Osteocyte (in vitro differentiated cells): ENCODE data around the gene STIMATE. TPM values are rescaled to one million over a fixed set of nuclear protein-coding genes. Genes with fewer than 3 reads are reported as not detected.

ENCODE experiments used
- DNase-seq: peaks from one replicate; pipeline ENCODE4 v3.0.0; 2021; ENCODE audit warnings: mixed read lengths; ENCODE audit not compliant: unreplicated experiment; ENCODE audit errors: extremely low spot score
- H3K27ac Mint-ChIP-seq: one replicate; pipeline ENCODE4 v1.8.0; 2021; ENCODE audit warnings: mild to moderate bottlenecking, mixed read lengths; ENCODE audit not compliant: unreplicated experiment
- H3K27me3 Mint-ChIP-seq: one replicate; pipeline ENCODE4 v1.8.0; 2021; ENCODE audit warnings: mixed read lengths; ENCODE audit not compliant: unreplicated experiment
- H3K36me3 Mint-ChIP-seq: one replicate; pipeline ENCODE4 v1.8.0; 2021; ENCODE audit warnings: mixed read lengths; ENCODE audit not compliant: unreplicated experiment
- H3K4me1 Mint-ChIP-seq: one replicate; pipeline ENCODE4 v1.8.0; 2021; ENCODE audit warnings: mixed read lengths; ENCODE audit not compliant: unreplicated experiment
- H3K4me3 Mint-ChIP-seq: one replicate; pipeline ENCODE4 v1.8.0; 2021; ENCODE audit warnings: mild to moderate bottlenecking, moderate library complexity, mixed read lengths; ENCODE audit not compliant: unreplicated experiment
- H3K9me3 Mint-ChIP-seq: one replicate; pipeline ENCODE4 v1.8.0; 2021; ENCODE audit warnings: mixed read lengths; ENCODE audit not compliant: unreplicated experiment
- CTCF ChIP-seq: fragments of 200-600 bp; sonication (generic); IDR thresholded peaks from 2 replicates; pipeline ENCODE4 v1.5.0; 2021; ENCODE audit warnings: antibody characterized with exemption, mild to moderate bottlenecking, moderate library complexity
- total RNA-seq: library from RNA; stranded (reverse); gene quantifications from 2 replicates; pipeline ENCODE4 v1.2.1, GENCODE V29; 2021

The STIMATE gene
- total RNA-seq, 1 donor from 2014 or later = 25.3 TPM

- no peaks in the 10 kb centered on the region for H3K9me3 Mint-ChIP-seq
- DNase-seq = no peak
- H3K4me3 Mint-ChIP-seq = no peak overlapping the region
- TF ChIP-seq CTCF = no peak
- H3K36me3 Mint-ChIP-seq = no peaks in the 10 kb centered on the region
- H3K27ac Mint-ChIP-seq = no peak overlapping the region
- peaks cover 10% of the 10 kb centered on the region for H3K4me1 Mint-ChIP-seq
- H3K27me3 Mint-ChIP-seq = no peaks in the 10 kb centered on the region
Measured at GRCh38 chr3:52790337-52790736, 107.0 kb downstream of the STIMATE start.

- Mint-ChIP-seq H3K9me3 (no peaks in the 10 kb centered on the region), H3K27me3 (no peaks in the 10 kb centered on the region), H3K27ac (no peak overlapping the region), H3K4me3 (no peak overlapping the region), H3K36me3 (no peaks in the 10 kb centered on the region), H3K4me1 (peaks cover 8% of the 10 kb centered on the region)
- DNase-seq = no peak
- no peak for TF ChIP-seq CTCF
Measured at GRCh38 chr3:52789746-52790040, 107.7 kb downstream of the STIMATE start.

GRCh38 chr3:52788890-52789745 lies 108.2 kb downstream of the STIMATE start:
- no peak for TF ChIP-seq CTCF

DNA sequence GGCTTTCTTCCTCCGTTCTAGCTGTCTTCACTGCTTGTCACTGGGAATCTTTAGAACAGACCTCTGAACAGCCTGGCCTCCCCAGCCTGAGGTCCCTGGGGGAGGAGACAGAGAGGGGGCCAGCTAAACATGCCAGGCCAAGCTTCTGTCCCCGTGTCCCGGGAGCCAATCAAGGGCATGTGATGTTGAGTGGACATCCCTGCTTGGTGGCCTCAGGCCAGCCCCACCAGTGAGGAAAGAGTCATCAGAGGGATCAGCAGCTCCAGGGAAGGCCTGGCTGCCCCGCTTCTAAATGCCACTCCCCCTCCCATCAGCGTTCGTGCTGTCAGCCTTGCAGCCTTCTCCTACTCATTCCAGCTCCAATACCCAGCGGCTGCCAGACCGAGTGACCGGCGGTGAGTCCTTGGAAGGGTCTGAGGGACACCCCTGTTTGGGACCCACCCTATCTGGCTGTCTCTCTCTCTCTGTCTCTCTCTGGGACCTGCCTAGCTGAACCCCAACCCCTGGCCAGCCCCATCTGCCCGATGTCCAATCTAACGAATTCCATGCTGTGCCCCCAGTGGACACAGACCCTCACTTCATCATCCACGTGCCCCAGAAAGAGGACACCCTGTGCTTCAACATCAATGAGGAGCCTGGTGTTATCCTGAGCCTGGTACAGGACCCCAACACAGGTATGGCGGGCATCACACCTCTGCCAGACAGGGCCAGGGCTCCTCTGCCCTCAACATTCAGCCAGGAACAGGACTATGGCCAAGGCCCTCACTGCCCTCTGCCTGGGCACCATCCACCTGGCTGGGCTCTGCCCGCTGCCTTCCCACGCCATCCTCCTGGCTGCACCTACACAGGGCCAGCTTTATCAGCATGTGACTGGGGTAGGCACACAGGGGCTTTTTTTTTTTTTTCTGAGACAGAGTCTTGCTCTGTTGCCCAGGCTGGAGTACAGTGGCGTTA lies 109.4 kb downstream of the STIMATE start:
- H3K4me1 Mint-ChIP-seq = no peaks in the 10 kb centered on the region
- H3K27me3 Mint-ChIP-seq = peaks cover 8% of the 10 kb centered on the region
- DNase-seq = no peak
- TF ChIP-seq CTCF = no peak
- H3K27ac Mint-ChIP-seq = no peak overlapping the region
- no peaks in the 10 kb centered on the region for H3K36me3 Mint-ChIP-seq
- no peaks in the 10 kb centered on the region for H3K9me3 Mint-ChIP-seq
- H3K4me3 Mint-ChIP-seq = no peak overlapping the region

More at GRCh38 chr3:52788890-52789745, 108.2 kb downstream of the STIMATE start:
- H3K27me3 Mint-ChIP-seq = no peaks in the 10 kb centered on the region
- H3K27ac Mint-ChIP-seq = no peak overlapping the region
- peaks cover 3% of the 10 kb centered on the region for H3K4me1 Mint-ChIP-seq
- H3K4me3 Mint-ChIP-seq = no peak overlapping the region
- no peak for DNase-seq
- no peaks in the 10 kb centered on the region for H3K36me3 Mint-ChIP-seq
- no peaks in the 10 kb centered on the region for H3K9me3 Mint-ChIP-seq

DNA sequence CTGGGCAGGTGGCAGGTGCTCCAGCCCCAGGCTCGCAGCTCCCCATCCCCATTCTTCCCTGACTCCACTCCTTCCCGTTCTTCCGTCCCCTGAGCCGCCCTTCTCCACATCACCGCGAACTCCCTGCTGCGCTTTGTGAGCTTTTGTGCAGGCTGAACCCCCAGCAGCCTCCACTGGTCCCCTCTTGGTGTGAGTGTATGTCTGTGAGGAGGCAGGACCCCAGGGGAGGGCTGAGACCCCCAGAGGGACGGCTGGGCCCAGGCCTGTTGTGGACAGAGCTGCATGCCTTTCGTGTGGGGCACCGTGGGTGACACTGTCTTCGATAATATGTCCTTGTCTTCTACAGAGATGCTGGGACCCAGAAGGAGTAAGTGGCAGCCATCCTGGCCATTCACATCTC lies 110.1 kb downstream of the STIMATE start:
- H3K36me3 Mint-ChIP-seq = no peaks in the 10 kb centered on the region
- no peak for TF ChIP-seq CTCF
- no peak overlapping the region for H3K4me3 Mint-ChIP-seq
- H3K27ac Mint-ChIP-seq = no peak overlapping the region
- no peak for DNase-seq
- H3K27me3 Mint-ChIP-seq = peaks cover 14% of the 10 kb centered on the region
- H3K9me3 Mint-ChIP-seq = no peaks in the 10 kb centered on the region
- H3K4me1 Mint-ChIP-seq = no peaks in the 10 kb centered on the region
